ENCODE measurements around the gene MRI1.
"Not testable (repeated sequence)": the region's sequence is repeated elsewhere in the genome, so short reads cannot be mapped to it uniquely, and the experiment has no call there.

The MRI1 gene

GRCh38 chr19:13762635-13763235 lies 1.6 kb upstream of the MRI1 start:
- no peak for DNase-seq

- DNase-seq: no peak
Measured at GRCh38 chr19:13763265-13763664, 1.1 kb upstream of the MRI1 start.

GRCh38 chr19:13764821-13765394 lies 586 bp downstream of the MRI1 start:
- DNase-seq: no peak

GRCh38 chr19:13765395-13766094 lies 1.2 kb downstream of the MRI1 start:
- no peak for DNase-seq

- DNase-seq: no peak
Measured at GRCh38 chr19:13766095-13766481, 1.8 kb downstream of the MRI1 start.

GRCh38 chr19:13768510-13768909 lies 4.2 kb downstream of the MRI1 start:
- DNase-seq: no peak

GRCh38 chr19:13770013-13770635 lies 5.8 kb downstream of the MRI1 start:
- no peak for DNase-seq

GRCh38 chr19:13774217-13775191 lies 10.2 kb downstream of the MRI1 start, which contains the start of gene C19orf53:
Gene C19orf53, plus strand, starts transcription at chr19:13774456. Its CDS starts 22 bp downstream, at chr19:13774478.
- peak; percentile 95 for DNase-seq

GRCh38 chr19:13778398-13778797 lies 14.1 kb downstream of the MRI1 start:
- no peak for DNase-seq

GRCh38 chr19:13778847-13779246 lies 14.5 kb downstream of the MRI1 start:
- DNase-seq: no peak

- DNase-seq: not testable (repeated sequence)
Measured at GRCh38 chr19:13779794-13780193, 15.5 kb downstream of the MRI1 start.

- no peak for DNase-seq
Measured at GRCh38 chr19:13781547-13781946, 17.2 kb downstream of the MRI1 start.

GRCh38 chr19:13782537-13782936 lies 18.2 kb downstream of the MRI1 start:
- no peak for DNase-seq

- DNase-seq: no peak
Measured at GRCh38 chr19:13783565-13784500, 19.5 kb downstream of the MRI1 start.

GRCh38 chr19:13784731-13785452 lies 20.6 kb downstream of the MRI1 start:
- DNase-seq: peak; percentile 42

- DNase-seq: no peak
Measured at GRCh38 chr19:13788991-13789390, 24.7 kb downstream of the MRI1 start.

- no peak for DNase-seq
Measured at GRCh38 chr19:13790354-13790753, 26.0 kb downstream of the MRI1 start.

- DNase-seq: not testable (repeated sequence)
Measured at GRCh38 chr19:13793317-13793716, 29.0 kb downstream of the MRI1 start.

- DNase-seq: no peak
Measured at GRCh38 chr19:13794398-13794756, 30.1 kb downstream of the MRI1 start.

- peak; percentile 99 for DNase-seq
Measured at GRCh38 chr19:13794757-13795589, 30.7 kb downstream of the MRI1 start, which contains the start of gene ZSWIM4. Gene ZSWIM4, plus strand, starts transcription at chr19:13795443. Its CDS starts 206 bp downstream, at chr19:13795649.

Data from midbrain (tissue), 1 donor.